Retinal pigment epithelial cell (primary cell): ENCODE results near the gene COA6.
"Not testable (repeated sequence)": the region's sequence is repeated elsewhere in the genome, so short reads cannot be mapped to it uniquely, and the experiment has no call there.

Source experiments
- DNase-seq: peaks from one replicate; pipeline ENCODE4 v3.0.0-alpha.2; 2010; ENCODE audit warnings: low read depth
- H3K4me3 ChIP-seq: 2 replicates; pipeline ENCODE4 v1.5.1; 2011; ENCODE audit warnings: mild to moderate bottlenecking, low read length, control low read depth, moderate library complexity
- CTCF ChIP-seq: conservative IDR thresholded peaks from 2 replicates; pipeline ENCODE4 v1.5.1; 2011; ENCODE audit warnings: low read depth, low read length, control low read depth, inconsistent platforms

The COA6 gene

GRCh38 chr1:234398849-234399381 lies 25.7 kb downstream of the COA6 start:
- no peak for TF ChIP-seq CTCF
- no peak overlapping the region for H3K4me3 ChIP-seq
- no peak for DNase-seq

- not testable (repeated sequence) for DNase-seq
Observed at GRCh38 chr1:234399515-234399914, 26.3 kb downstream of the COA6 start.

DNA sequence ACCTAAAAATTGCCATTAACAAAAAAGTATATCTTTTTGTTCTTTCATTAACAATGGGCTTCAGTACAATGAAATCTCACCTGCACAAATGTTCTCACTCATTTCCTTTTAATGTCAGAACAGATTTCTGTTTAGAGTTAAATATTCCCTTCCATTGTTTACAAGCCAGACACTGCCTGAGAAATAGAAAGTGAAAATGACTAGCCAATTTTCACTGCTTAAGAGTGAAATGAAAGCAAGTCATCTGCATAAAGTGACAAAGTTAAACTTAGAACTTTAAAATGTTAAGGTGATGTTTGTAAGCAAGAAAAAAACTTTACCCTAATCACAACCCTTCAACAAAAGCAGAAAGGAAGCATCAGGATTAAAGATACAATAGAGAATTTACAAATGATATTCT lies 27.5 kb downstream of the COA6 start:
- TF ChIP-seq CTCF: no peak
- H3K4me3 ChIP-seq: no peak overlapping the region
- DNase-seq: no peak

More at GRCh38 chr1:234399515-234399914, 26.3 kb downstream of the COA6 start:
- H3K4me3 ChIP-seq: not testable (repeated sequence)

GRCh38 chr1:234401658-234402057 lies 28.4 kb downstream of the COA6 start:
- TF ChIP-seq CTCF: no peak
- DNase-seq: no peak
- H3K4me3 ChIP-seq: no peak overlapping the region

DNA sequence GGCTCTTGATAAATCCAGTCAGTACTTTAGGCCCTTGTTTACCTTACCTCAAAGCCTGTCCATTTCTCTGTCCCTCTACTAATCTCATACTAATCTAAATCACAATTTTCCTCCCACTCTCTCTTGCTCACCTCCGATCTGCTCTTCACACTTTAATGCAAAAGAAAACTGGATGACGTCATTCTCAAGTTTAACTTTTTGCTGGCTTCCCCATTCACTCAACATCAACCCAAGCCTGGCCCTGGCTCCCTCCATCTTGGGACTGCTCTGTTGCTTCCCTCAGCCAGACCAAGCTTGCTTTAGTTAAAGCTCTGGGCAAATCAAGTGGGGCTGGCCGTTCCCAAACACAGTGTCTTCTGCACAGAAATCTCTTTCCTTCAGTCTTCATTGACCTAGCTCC lies 29.7 kb downstream of the COA6 start:
- TF ChIP-seq CTCF: no peak
- H3K4me3 ChIP-seq: no peak overlapping the region
- DNase-seq: no peak

DNA sequence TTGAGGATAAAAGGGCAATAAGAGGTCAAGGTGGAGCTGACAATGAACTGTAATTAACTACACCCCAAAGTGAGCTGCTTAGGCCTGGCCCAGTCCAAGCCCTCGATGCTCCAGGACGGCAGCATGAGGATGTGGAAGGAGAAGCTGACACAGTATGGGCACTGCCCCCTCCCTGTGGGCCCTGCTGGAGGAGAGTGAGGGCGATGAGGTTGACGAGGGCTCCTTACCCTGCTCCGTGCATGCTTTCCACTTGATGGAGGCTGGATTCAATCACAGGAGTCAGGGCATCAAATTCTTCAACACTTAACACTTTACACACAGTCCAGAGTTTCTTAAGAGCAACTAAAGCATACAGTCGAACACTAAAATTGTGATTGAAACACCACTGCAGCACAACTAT lies 32.4 kb downstream of the COA6 start:
- no peak for TF ChIP-seq CTCF
- H3K4me3 ChIP-seq: no peak overlapping the region
- DNase-seq: no peak

DNA sequence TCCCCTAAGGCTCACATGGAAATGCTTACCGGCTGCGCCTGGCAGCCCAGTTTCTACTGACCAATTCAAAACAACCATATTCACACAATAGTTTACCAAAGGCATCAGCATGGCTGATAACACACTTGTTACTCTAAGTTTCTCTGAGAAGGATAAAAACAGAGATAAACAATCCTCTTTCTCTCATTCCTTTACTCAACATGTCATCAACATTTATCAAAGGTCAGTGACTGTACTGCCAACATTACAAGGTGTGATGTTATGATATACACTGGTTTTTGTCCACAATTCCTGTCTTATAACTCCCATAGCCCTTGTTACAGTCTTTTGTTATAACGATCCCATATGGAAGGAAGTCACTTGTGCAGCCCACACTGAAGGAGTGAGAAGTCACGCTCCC lies 33.6 kb downstream of the COA6 start:
- TF ChIP-seq CTCF: no peak
- DNase-seq: no peak
- no peak overlapping the region for H3K4me3 ChIP-seq

DNA sequence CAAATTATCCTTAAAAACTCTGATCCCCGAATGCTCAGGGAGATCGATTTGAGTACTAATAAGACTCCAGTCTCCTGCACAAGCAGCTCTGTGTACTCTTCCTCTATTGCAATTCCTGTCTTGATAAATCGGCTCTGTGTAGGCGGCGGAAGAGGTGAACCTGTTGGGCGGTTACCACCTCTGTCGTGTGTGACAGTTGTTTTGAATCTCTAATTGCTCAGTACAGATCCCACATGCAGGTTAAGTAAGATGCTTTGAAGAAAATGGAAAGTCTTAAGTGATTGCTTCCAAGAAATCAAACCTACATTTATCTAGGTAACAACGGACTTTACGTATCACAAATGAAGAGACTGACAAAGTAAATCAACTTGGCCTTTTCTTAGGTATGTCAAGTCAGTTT lies 35.5 kb downstream of the COA6 start:
- no peak overlapping the region for H3K4me3 ChIP-seq
- TF ChIP-seq CTCF: no peak
- no peak for DNase-seq
